NCI-H1092 treated with DMSO at 0.1 percent for 48 hours (cell line): Measurements from ENCODE around the gene FGF14.
A peak's percentile ranks its signal among the peaks of the same experiment; 100 is the strongest.
"Not testable (repeated sequence)": the region's sequence is repeated elsewhere in the genome, so short reads cannot be mapped to it uniquely, and the experiment has no call there.

Experiments used
- DNase-seq: peaks from one replicate; lab custom pipeline; 2025; lab: John Stamatoyannopoulos, UW

Gene FGF14

DNA sequence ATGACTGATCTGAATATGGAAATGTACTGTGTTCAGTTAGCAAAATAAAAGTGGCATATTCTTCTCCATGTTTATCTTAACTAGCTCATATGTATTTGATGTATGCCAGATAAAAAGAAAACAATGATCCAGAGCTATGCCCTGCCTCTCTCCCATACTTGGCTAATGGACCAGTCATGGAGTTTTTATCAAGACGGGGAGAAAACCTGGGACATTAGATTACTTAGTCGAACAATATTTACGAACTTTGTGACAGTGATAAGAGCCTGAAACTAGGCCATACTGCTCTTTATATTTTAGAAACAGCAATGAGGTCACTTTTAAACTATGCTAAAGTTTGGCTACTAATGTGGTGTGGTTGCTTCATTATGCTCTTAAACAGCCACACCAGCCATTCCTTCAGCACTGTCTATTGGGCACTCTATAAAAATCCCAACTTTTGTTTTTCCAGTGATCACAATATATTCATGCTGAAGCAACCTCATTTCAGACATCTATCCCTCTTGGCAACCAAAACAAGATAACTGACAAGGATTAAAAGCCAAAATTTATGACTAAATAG lies 265.0 kb downstream of the FGF14 start:
- no peak for DNase-seq

- DNase-seq = peak; percentile 69
Observed at GRCh38 chr13:102132777-102133295, 269.0 kb downstream of the FGF14 start.

DNA sequence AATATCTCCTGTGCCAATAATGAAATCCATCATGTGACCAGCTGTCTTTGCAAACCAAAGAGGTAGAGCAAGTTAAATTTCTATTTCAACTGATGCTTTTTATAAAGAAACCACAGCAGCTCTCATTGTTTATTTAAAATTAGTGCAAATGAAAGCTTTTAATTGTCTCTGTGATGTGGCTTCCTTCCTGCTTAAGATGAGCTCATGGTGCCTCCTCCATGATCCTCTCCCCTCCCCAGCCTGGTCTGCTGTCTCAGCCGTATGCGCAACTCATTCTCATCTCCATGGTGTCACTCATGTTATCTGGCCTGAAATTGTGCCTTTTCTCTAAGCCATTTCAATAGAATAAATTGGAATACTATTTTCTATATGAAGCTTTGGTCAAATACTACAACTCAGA lies 270.6 kb downstream of the FGF14 start:
- DNase-seq = no peak

- no peak for DNase-seq
Observed at GRCh38 chr13:102128216-102128810, 273.5 kb downstream of the FGF14 start.

- DNase-seq = no peak
Observed at GRCh38 chr13:102127153-102127552, 274.7 kb downstream of the FGF14 start.

DNA sequence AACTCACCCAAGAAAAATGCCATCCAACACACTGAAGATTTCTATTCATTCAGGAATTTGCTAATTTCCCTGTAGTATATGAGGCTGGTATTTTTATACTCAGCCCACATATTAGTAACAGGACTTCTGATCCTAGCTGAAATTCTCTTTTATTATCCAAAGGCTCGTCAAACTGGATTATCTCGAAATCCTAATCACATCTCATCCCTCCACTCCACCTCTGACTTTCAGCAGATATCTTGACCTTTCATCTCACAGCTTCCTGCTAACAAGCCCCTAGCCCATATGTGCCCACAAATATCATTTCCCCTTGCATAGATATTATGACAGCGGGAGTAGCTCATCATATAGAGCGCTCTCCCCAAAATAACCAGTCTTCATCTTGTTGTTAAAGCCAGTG lies 279.7 kb downstream of the FGF14 start:
- DNase-seq = no peak

DNA sequence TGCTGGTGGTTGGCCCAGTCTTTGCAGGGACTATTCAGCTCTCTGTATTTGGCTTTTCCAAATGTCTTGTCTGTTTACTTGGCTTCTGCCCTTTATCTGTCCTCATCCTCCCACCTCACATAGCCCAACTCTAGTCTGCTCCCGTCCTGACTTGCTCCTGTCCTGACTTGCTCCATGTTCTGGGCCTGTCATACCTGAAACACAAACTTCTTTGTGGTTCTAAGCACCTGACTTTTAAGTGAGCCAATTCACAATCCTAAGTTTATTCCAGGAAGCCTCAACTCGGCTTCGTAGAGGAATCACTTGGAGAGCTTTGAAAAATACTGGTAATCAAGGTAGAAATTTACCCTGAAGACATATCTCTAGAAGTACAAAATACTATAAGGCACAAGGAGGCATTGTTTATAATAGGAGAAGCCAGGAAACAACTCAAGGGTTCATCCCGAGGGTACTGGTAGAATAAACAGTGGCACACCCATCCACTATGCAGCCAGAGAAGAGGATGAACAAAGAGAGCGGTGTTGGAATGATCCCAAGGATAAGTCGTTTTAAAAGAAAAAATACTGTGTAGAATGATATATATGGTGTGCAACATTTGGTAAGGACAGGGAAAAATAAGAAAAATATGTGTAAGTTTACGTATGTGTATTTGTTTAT lies 284.5 kb downstream of the FGF14 start:
- DNase-seq = peak; percentile 38

GRCh38 chr13:102103469-102103868 lies 298.4 kb downstream of the FGF14 start:
- DNase-seq = no peak

DNA sequence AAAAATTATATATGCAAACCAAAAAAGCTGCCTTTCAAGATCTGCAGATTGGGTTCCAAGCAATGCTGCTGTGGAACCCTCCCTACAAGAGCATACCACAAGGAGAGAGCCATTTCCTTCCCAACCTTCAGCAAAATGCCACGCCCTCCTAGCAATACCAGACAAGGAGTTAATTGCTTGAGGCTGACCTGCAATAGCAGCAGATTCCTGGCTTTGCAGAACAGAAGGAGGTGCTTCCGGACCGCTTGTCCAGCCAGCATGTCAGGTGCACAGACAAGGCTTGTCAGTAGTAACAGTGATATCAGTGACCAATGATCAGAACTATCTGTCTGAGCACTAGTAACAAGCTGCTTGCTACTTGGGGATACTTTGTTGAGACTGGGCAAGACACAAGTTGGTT lies 301.6 kb downstream of the FGF14 start:
- no peak for DNase-seq

- peak; percentile 55 for DNase-seq
Observed at GRCh38 chr13:102097708-102098107, 304.1 kb downstream of the FGF14 start.

- DNase-seq = peak; percentile 26
Observed at GRCh38 chr13:102093288-102093687, 308.6 kb downstream of the FGF14 start.

DNA sequence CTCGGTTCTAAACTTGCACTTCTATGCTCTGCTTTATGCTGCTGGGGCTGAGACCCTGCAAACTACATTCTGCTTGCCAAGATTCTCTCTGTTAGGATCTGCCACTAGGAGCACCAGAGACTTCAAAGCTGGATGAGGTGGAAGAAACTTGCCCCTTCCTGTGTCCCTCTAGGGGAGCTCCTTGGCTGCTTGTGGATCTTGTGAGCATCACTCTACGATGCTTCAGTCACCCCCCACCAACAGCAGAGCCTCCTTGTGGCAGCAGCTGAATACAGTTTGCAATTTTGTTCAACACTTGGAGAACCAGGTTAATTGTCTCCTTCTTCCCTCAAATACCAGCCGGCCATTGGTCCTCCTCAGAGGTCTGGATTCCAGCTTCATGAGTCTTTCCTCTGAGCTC lies 310.6 kb downstream of the FGF14 start:
- DNase-seq = no peak

GRCh38 chr13:102090532-102090931 lies 311.3 kb downstream of the FGF14 start:
- DNase-seq = no peak

DNA sequence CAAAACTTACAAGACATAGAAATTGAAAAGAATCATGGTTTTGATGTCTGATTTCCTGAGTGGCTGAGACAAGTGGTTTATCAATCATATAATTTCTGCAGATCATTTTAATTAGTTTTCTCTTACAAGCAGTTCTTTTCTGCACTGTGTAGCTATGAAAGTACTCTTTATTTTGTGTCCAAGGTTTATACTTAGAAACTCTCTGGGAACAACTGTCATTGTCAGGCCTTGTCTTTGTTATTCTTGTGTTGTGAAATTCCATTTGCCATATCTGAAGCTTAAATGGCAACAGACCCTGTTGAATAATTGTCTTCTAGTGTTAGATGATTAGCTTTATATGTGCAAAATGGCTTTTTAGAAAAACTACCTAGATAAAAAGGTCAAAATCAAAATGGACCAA lies 312.1 kb downstream of the FGF14 start:
- no peak for DNase-seq

- DNase-seq = peak; percentile 51
Observed at GRCh38 chr13:102089177-102089576, 312.7 kb downstream of the FGF14 start.

DNA sequence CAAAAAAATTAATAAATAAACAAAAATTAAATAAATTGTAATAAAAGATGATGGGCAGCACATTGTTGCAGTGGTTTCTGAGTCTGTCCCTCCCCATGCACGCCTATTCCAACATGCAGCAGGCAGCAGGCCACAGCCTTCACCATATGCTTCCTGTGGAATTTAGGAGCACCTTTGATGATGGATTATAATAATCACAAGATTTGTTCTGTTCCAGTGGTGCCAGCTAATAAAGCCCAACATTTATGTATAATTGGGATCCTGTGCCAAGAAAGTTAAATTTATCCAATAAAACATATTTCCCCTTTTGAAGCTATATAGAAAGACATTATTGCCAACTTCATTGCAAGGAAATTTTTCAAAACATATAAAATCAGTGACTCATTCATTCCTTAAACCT lies 328.6 kb downstream of the FGF14 start:
- no peak for DNase-seq

DNA sequence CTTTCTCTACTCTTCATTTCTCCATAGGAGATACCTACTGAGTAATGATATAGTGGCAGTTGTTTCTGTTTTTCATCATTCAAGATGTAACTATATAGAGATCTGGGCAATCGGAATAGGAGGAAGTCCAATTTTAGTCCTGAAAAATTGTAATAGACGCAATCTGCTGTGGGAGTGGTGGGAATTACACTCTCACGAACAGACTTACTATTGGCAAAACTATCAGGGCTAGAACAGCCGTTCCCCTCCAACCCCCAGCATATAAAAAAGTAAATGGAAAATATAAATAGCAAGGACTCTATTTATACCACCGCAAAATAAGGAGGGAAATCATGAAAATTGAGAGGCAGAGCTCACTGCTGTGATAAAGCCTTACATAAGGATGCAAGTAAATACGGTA lies 330.1 kb downstream of the FGF14 start:
- DNase-seq = no peak

- DNase-seq = not testable (repeated sequence)
Observed at GRCh38 chr13:102068323-102068722, 333.5 kb downstream of the FGF14 start.

DNA sequence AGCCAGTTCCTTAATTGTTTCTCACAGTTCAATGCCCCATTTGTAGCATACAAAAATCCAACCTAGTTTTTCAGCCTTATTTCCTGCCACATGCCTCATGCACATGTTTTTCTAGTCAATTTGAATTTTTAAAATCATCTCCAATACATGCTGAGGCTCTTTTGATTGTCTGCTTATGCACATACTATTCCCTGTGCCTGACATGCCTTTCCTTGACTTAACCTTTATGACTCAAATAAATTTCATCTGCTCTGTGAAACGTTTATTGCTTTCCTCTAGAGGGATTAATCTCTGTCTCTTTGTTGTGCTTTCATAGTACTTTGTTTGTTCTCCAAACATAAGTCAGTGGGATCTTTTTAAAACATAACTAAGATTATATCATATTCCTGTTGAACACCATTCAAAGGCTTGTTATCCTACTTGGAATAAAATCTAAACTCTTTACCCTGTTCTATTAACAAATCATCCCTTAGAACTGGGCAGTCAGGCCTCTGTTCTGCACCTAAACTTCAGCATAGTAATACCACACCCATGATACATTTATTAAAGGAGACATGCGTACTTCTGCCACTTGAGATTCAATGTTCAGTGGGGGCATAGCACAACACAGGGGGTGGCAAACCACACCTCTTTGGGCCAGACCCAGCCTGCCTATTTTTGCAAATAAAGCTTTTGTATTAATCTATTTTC lies 346.6 kb downstream of the FGF14 start:
- DNase-seq = no peak

DNA sequence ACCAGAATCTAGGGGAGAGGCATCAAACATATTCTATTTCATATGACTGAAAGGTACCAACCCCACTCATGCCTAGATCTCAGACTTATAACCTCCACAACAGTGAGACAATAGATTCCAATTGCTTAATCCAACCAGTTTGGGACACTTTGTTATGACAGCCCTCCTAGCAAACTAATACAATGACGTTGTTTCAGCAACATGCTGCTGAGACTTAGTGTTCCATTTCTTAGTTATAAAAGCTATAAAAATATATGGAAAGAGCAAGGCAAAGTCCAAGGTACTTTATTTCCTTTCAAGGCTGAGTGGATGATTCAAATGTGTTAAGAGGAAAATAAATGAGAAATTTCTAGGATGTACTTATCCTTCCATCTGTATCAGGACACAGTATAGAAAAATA lies 352.0 kb downstream of the FGF14 start:
- no peak for DNase-seq

GRCh38 chr13:102045731-102046130 lies 356.1 kb downstream of the FGF14 start:
- no peak for DNase-seq

- DNase-seq = no peak
Observed at GRCh38 chr13:102042746-102043145, 359.1 kb downstream of the FGF14 start.

DNA sequence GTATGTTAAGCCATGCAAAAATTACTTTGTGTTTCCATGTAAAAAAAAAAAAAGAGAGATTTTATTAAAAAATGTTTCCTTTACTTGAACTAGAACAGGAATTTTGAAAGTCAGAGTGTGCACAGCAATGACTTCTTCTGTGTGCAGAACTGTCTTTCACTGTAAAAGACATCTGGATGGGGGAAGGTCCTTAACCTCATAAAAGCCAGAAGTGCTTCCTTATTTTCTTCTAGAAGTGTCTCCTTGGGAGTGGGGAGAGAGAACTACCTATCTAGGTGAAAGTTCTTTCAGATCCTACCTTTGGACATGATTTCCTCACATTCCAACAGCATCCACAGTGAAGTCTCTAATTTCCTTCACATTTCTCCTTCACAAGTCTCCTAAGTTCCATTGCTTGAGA lies 360.3 kb downstream of the FGF14 start:
- DNase-seq = no peak
